ENCODE data around the gene IL1A. TPM values are rescaled to one million over a fixed set of nuclear protein-coding genes. Genes with fewer than 3 reads are reported as not detected.

The IL1A gene
- total RNA-seq, 4 donors from 2014 or later, result 0.40 TPM; not detected in 3

DNA sequence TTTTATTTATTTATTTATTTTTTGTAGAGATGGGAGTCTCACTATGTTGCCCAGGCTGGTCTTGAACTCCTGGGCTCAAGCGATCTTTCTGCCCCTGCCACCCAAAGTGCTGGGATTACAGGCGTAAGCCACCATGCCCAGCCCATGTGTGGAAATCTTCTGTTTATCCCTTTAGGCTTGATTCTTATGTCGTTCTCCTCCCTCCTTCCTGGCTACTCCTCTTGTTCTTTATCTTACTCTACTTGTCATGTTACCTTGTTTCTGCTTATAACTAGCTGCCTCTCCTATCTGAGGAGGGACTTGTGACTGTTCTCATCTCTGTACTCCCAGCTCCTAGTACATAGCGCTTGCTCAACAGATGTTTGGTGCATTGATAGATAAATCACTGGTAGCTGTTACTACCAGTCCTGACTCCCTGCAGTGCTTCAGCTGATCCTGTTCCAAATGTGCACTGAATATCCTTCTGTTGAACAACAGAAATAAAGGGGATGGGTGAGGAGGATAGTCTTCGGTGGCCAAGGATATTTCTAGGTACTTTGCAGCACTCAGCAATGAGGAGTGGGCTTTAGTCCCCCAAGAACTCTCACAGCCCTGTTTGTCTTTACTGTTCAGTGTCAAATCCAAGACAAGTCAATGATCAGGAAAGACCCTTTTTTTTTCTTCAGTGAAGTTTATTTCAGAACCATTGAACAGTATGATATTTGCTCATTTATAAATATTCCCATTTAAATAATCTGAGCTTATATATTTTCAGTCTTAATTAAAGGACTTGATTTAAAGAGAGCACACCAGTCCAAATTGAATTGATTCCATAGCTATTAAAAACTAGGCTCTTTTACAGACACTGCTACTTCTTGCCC is 45.0 kb upstream of the IL1A start:
- Histone ChIP-seq H3K36me3 (no peaks in the 10 kb centered on the region), H3K27ac (no peak overlapping the region), H3K27me3 (no peaks in the 10 kb centered on the region), H3K4me1 (peaks cover 5 to 9% of the 10 kb centered on the region in 2 donors), H3K4me3 (replicated peaks in 1 of 3) (no peak overlapping the region), H3K9me3 (no peaks in the 10 kb centered on the region)
- DNase-seq, result no peak
- intact Hi-C loops (cut with DNase I), result no loop called here
- 92 to 93% methylated on average over 5 of the region's 5 CpGs for WGBS, 2 donors
- no peak for TF ChIP-seq POLR2A (IDR thresholded peaks at IDR 0.05)
- TF ChIP-seq, protein P1, sequence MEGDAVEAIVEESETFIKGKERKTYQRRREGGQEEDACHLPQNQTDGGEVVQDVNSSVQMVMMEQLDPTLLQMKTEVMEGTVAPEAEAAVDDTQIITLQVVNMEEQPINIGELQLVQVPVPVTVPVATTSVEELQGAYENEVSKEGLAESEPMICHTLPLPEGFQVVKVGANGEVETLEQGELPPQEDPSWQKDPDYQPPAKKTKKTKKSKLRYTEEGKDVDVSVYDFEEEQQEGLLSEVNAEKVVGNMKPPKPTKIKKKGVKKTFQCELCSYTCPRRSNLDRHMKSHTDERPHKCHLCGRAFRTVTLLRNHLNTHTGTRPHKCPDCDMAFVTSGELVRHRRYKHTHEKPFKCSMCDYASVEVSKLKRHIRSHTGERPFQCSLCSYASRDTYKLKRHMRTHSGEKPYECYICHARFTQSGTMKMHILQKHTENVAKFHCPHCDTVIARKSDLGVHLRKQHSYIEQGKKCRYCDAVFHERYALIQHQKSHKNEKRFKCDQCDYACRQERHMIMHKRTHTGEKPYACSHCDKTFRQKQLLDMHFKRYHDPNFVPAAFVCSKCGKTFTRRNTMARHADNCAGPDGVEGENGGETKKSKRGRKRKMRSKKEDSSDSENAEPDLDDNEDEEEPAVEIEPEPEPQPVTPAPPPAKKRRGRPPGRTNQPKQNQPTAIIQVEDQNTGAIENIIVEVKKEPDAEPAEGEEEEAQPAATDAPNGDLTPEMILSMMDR (IDR thresholded peaks at IDR 0.05), result no peak

DNA sequence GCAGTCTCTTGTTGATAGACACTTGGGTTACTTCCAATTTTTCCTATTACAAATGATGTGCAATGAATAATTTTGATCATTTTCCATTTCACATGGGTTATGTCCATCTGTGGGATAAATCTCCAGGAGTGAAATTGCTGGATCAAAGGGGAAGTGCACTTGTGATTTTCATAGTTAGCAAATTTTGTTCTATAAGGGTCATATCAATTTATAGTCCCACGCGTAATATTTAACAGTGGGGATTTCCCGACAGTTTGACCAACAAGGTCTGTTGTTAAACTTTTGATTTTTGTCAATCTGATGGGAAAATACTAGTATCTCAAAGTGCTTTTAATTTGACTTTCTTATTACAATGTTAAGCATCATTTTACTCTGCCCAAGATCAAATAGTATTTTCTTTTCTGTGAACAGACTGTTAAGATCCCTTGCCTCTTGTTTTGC is 44.0 kb upstream of the IL1A start:
- intact Hi-C loops (cut with DNase I), result no loop called here
- H3K9me3 ChIP-seq, result no peaks in the 10 kb centered on the region
- no peak for TF ChIP-seq POLR2A (IDR thresholded peaks at IDR 0.05)
- TF ChIP-seq, protein P1 (IDR thresholded peaks at IDR 0.05), result no peak
- DNase-seq, result no peak
- H3K4me3 ChIP-seq (replicated peaks in 1 of 3), result no peak overlapping the region
- H3K27me3 ChIP-seq, result no peaks in the 10 kb centered on the region
- no peaks in the 10 kb centered on the region for H3K36me3 ChIP-seq
- H3K4me1 ChIP-seq, result peaks cover 5 to 12% of the 10 kb centered on the region in 2 donors
- no peak overlapping the region for H3K27ac ChIP-seq
- WGBS, 2 donors, result 92 to 96% methylated on average over 3 of the region's 3 CpGs

DNA sequence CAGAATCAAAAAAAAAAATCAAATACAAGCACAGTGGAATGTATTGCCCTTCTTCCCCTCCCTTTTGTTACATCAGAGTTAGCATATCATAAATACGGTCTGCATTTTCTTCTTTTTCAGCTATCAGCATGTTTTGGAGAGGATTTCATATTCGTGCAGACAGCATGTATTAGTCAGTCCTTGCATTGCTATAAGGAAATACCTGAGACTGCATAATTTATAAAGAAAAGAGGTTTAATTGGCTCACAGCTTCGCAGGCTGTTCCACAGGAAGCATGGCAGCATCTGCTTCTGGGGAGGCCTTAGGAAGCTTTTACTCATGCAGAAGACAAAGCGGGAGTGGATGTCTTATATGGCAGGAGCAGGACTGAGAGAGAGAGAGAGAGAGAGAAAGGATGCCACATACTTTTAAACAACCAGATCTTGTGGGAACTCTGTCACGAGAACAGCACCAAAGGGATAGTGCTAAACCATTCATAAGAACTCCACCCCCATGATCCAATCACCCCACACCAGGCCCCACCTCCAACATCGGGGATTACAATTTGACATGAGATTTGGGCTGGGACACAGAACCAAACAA is 43.4 kb upstream of the IL1A start:
- intact Hi-C loops (cut with DNase I), result no loop called here
- H3K27me3 ChIP-seq, result no peaks in the 10 kb centered on the region
- DNase-seq, result no peak
- H3K9me3 ChIP-seq, result no peaks in the 10 kb centered on the region
- 88 to 92% methylated on average over 6 of the region's 6 CpGs for WGBS, 2 donors
- no peak overlapping the region for H3K27ac ChIP-seq
- peaks cover 5 to 12% of the 10 kb centered on the region in 2 donors for H3K4me1 ChIP-seq
- no peak for TF ChIP-seq POLR2A (IDR thresholded peaks at IDR 0.05)
- TF ChIP-seq, protein P1 (IDR thresholded peaks at IDR 0.05), result no peak
- no peak overlapping the region for H3K4me3 ChIP-seq (replicated peaks in 1 of 3)
- no peaks in the 10 kb centered on the region for H3K36me3 ChIP-seq

DNA sequence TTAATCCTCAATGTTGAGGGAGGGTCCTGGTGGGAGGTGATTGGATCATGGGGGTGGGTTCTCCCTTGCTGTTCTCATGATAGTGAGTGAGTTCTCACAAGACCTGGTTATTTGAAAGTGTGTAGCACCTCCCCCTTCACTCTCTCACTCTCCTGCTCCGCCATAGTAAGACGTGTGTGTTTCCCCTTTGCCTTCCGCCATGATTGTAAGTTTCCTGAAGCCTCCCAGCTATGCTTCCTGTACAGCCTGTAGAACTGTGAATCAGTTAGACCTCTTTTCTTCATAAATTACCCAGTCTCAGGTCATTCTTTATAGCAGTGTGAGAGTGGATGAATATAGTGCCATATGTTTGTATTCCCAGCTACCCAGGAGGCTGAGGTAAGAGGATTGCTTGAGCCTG is 42.7 kb upstream of the IL1A start:
- intact Hi-C loops (cut with DNase I), result no loop called here
- H3K4me3 ChIP-seq (replicated peaks in 1 of 3), result no peak overlapping the region
- TF ChIP-seq POLR2A (IDR thresholded peaks at IDR 0.05), result no peak
- TF ChIP-seq, protein P1 (IDR thresholded peaks at IDR 0.05), result no peak
- DNase-seq, result no peak
- H3K4me1 ChIP-seq, result peaks cover 5 to 11% of the 10 kb centered on the region in 2 donors
- H3K27me3 ChIP-seq, result no peaks in the 10 kb centered on the region
- WGBS, 2 donors, result 71 to 76% methylated on average over 3 of the region's 3 CpGs
- H3K27ac ChIP-seq, result no peak overlapping the region
- no peaks in the 10 kb centered on the region for H3K36me3 ChIP-seq
- no peaks in the 10 kb centered on the region for H3K9me3 ChIP-seq

DNA sequence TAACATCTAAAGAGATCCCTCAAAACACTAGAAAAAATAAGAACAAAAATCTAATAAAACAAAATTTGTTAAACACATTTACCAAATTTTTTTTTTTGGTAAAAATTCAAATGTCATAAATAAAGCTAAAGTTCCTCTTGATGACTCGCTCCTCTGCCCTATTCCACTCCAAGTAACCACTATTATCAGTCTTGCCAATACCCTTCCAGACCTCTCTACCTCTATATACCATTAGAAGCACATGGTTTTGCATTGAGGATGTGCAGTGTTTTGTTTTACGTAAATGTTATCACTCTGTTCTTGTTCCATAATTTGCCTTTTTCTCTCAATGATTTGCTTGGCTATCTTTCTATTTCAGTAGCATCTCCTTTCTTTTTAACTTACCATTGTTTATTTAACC is 41.4 kb upstream of the IL1A start:
- H3K4me1 ChIP-seq, result peaks cover 0 to 5% of the 10 kb centered on the region in 2 donors
- intact Hi-C loops (cut with DNase I), result no loop called here
- H3K9me3 ChIP-seq, result no peaks in the 10 kb centered on the region
- TF ChIP-seq, protein P1 (IDR thresholded peaks at IDR 0.05), result no peak
- TF ChIP-seq POLR2A (IDR thresholded peaks at IDR 0.05), result no peak
- no peak overlapping the region for H3K4me3 ChIP-seq (replicated peaks in 1 of 3)
- 97% methylated on average over 2 of the region's 2 CpGs for WGBS, 2 donors
- DNase-seq, result no peak
- H3K27me3 ChIP-seq, result no peaks in the 10 kb centered on the region
- H3K27ac ChIP-seq, result no peak overlapping the region
- H3K36me3 ChIP-seq, result no peaks in the 10 kb centered on the region
